K562 (cell line): ENCODE data around the gene TBC1D17. TPM values are rescaled to one million over a fixed set of nuclear protein-coding genes. Genes with fewer than 3 reads are reported as not detected.

Experiments
- ATF2 ChIP-seq: sonication (generic); formaldehyde crosslinking; IDR thresholded peaks from 2 replicates; pipeline ENCODE4 v1.8.1; 2022; ENCODE audit warnings: missing genetic modification reagents
- BACH1 ChIP-seq: fragments of 200-800 bp; sonication (Bioruptor generic); IDR thresholded peaks from 2 replicates; pipeline ENCODE4 v1.6.1; 2016; ENCODE audit warnings: missing genetic modification characterization, missing compliant biosample characterization
- BCL6 ChIP-seq: fragments of 250-450 bp; sonication (Bioruptor Pico); IDR thresholded peaks from 2 replicates; pipeline ENCODE4 v1.4.0; 2020
- FOXJ2 ChIP-seq: fragments of 200-800 bp; sonication (Bioruptor generic); IDR thresholded peaks from 2 replicates; pipeline ENCODE4 v1.6.1; 2016; ENCODE audit warnings: missing genetic modification characterization, missing compliant biosample characterization
- KDM1A ChIP-seq, 2 experiments: fragments of 450-650 bp; IDR thresholded peaks; 2 replicates each; pipeline ENCODE4 v1.6.1; 2016; ENCODE audit warnings: mild to moderate bottlenecking in 2 of 2
- KHSRP ChIP-seq: fragments of 450-650 bp; IDR thresholded peaks from 2 replicates; pipeline ENCODE4 v1.6.1; 2017
- MED1 ChIP-seq: sonication (generic); formaldehyde crosslinking; IDR thresholded peaks from 2 replicates; pipeline ENCODE4 v1.8.1; 2023; ENCODE audit warnings: missing genetic modification reagents, borderline replicate concordance
- MEIS2 ChIP-seq: fragments of 450-650 bp; IDR thresholded peaks from 2 replicates; pipeline ENCODE4 v1.6.1; 2014; ENCODE audit warnings: mild to moderate bottlenecking; ENCODE audit not compliant: partially characterized antibody
- MYNN ChIP-seq, 2 experiments: sonication (generic); formaldehyde crosslinking in 1 of 2; IDR thresholded peaks; 2 replicates each; pipeline versions ENCODE4 v1.5.0 to v1.6.1; 2016 to 2020; ENCODE audit warnings: antibody characterized with exemption in 1 of 2, missing genetic modification reagents in 1 of 2
- NR1H2 ChIP-seq: sonication (generic); formaldehyde crosslinking; IDR thresholded peaks from 2 replicates; pipeline ENCODE4 v1.4.0; 2020; ENCODE audit warnings: mild to moderate bottlenecking, missing genetic modification reagents
- POLR2H ChIP-seq: IDR thresholded peaks from 2 replicates; pipeline ENCODE4 v1.6.1; 2016; ENCODE audit warnings: missing genetic modification characterization, low read depth, mild to moderate bottlenecking, control low read depth, missing compliant biosample characterization, moderate library complexity
- REST ChIP-seq, 2 experiments: fragments of 450-650 bp; formaldehyde crosslinking in 1 of 2; IDR thresholded peaks; 2 replicates each; pipeline versions ENCODE4 v1.4.0 to v1.6.1; 2014 to 2020; ENCODE audit warnings: mild to moderate bottlenecking in 2 of 2, borderline replicate concordance in 1 of 2, low read depth in 1 of 2
- SAFB2 ChIP-seq: fragments of 200-400 bp; formaldehyde crosslinking; IDR thresholded peaks from 2 replicates; pipeline ENCODE4 v1.6.1; 2018; ENCODE audit warnings: borderline replicate concordance, low read length, low read depth, moderate library complexity; ENCODE audit not compliant: severe bottlenecking
- ZBTB26 ChIP-seq: fragments of 450-650 bp; formaldehyde crosslinking; IDR thresholded peaks from 2 replicates; pipeline ENCODE4 v1.4.0; 2022; ENCODE audit warnings: missing genetic modification characterization
- ZKSCAN8 ChIP-seq: fragments of 200-800 bp; sonication (Bioruptor generic); IDR thresholded peaks from 2 replicates; pipeline ENCODE4 v1.6.1; 2016; ENCODE audit warnings: missing genetic modification characterization, missing compliant biosample characterization
- ZNF133 ChIP-seq: fragments of 250-450 bp; sonication (Bioruptor Pico); IDR thresholded peaks from 2 replicates; pipeline ENCODE4 v1.4.0; 2020; ENCODE audit warnings: mild to moderate bottlenecking
- polyA plus RNA-seq, 8 experiments: library from polyadenylated mRNA; depleted of rRNA in 4 of 8; stranded (reverse) in 5 of 8; unstranded in 3 of 8; fragments of >200 nt; fragmentation: Nextera tagmentation in 2 of 8; fragmentation: Illumina TruSeq in 1 of 8; extraction: Ambion mirVana in 2 of 8; extraction: Trizol in 1 of 8; gene quantifications; 2 replicates each; pipeline versions ENCODE4 v1.2.1 to v1.2.3, GENCODE V29; 2011 to 2014; ENCODE audit warnings: inconsistent platforms in 1 of 8, missing spikeins in 1 of 8
- total RNA-seq, 7 experiments: library from RNA; depleted of rRNA in 6 of 7; stranded (reverse); fragments of >200 nt in 6 of 7; fragmentation: Illumina TruSeq in 2 of 7; extraction: Trizol in 2 of 7; gene quantifications; 2 replicates each; pipeline versions ENCODE4 v1.2.1 to v1.2.3, GENCODE V29; 2011 to 2021; ENCODE audit warnings: low replicate concordance in 1 of 7

TBC1D17 gene
- total and polyA plus RNA-seq, 9 of the 15 experiments (the other 6 are each of a cell fraction or from before 2014, with no cell fraction given): 0.42 to 16.0 (median 3.8) TPM

- TF ChIP-seq ATF2 (CRISPR knock-in tag): no peak; the same call in 1 of the 2 replicates
- no peak for TF ChIP-seq MED1 (CRISPR knock-in tag)
- no peak; the same call in 1 of the 2 replicates for TF ChIP-seq FOXJ2
- TF ChIP-seq ZNF133 (CRISPR knock-in tag): no peak
- TF ChIP-seq ZKSCAN8 (CRISPR knock-in tag): no peak
- TF ChIP-seq MYNN (IDR thresholded peaks at IDR 0.05): no peak
- TF ChIP-seq MYNN (CRISPR knock-in tag; IDR thresholded peaks at IDR 0.05): no peak
- no peak for TF ChIP-seq NR1H2 (CRISPR knock-in tag)
- TF ChIP-seq SAFB2: no peak
- TF ChIP-seq POLR2H (tag): peak; percentile 97
- peak; percentile 94 for TF ChIP-seq MEIS2
- TF ChIP-seq BACH1: no peak
- no peak for TF ChIP-seq KDM1A (IDR thresholded peaks at IDR 0.05)
- TF ChIP-seq BCL6 (CRISPR knock-in tag): no peak
- TF ChIP-seq ZBTB26 (CRISPR knock-in tag): peak; percentile 58; the same call in 1 of the 2 replicates
- no peak for TF ChIP-seq KHSRP
- TF ChIP-seq REST (IDR thresholded peaks at IDR 0.05; ENCODE audit: borderline replicate concordance): no peak
- TF ChIP-seq REST (CRISPR knock-in tag; IDR thresholded peaks at IDR 0.05; ENCODE audit: low read depth): peak; percentile 81; the same call in 1 of the 2 replicates
Observed at GRCh38 chr19:49929121-49929610, 51.7 kb downstream of the TBC1D17 start, which contains the start of the genes ATF5 and NUP62 (continued).
